ENCODE data around the gene ATN1. TPM values are rescaled to one million over a fixed set of nuclear protein-coding genes. Genes with fewer than 3 reads are reported as not detected.
A peak's percentile ranks its signal among the peaks of the same experiment; 100 is the strongest.

Gene ATN1
- total and polyA plus RNA-seq, 3 donors from 2014 or later = 40.5 to 73.2 (median 63.4) TPM

- peaks cover 35% of the 10 kb centered on the region for H3K4me1 ChIP-seq
- TF ChIP-seq, protein P1, sequence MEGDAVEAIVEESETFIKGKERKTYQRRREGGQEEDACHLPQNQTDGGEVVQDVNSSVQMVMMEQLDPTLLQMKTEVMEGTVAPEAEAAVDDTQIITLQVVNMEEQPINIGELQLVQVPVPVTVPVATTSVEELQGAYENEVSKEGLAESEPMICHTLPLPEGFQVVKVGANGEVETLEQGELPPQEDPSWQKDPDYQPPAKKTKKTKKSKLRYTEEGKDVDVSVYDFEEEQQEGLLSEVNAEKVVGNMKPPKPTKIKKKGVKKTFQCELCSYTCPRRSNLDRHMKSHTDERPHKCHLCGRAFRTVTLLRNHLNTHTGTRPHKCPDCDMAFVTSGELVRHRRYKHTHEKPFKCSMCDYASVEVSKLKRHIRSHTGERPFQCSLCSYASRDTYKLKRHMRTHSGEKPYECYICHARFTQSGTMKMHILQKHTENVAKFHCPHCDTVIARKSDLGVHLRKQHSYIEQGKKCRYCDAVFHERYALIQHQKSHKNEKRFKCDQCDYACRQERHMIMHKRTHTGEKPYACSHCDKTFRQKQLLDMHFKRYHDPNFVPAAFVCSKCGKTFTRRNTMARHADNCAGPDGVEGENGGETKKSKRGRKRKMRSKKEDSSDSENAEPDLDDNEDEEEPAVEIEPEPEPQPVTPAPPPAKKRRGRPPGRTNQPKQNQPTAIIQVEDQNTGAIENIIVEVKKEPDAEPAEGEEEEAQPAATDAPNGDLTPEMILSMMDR (IDR thresholded peaks at IDR 0.05) = no peak
- no peak for TF ChIP-seq POLR2A (IDR thresholded peaks at IDR 0.05)
- WGBS, 2 donors = 0% methylated on average over 13 of the region's 13 CpGs
These were observed 15.6 kb downstream of the ATN1 start for GRCh38 chr12:6943389-6943721.

GRCh38 chr12:6943722-6944380 is 16.1 kb downstream of the ATN1 start, which contains the start of the genes C12orf57 and RNU7-1:
Gene C12orf57, plus strand, starts transcription at chr12:6944022. Its CDS starts 100 bp downstream, at chr12:6944122.
Gene RNU7-1, plus strand, starts transcription at chr12:6943816.
- Histone ChIP-seq H3K27ac (peak within 1 kb of the TSS; percentile 96 to 97), H3K9me3 (no peaks in the 10 kb centered on the region), H3K4me1 (peaks cover 30% of the 10 kb centered on the region), H3K4me3 (peak within 1 kb of the TSS; percentile 72 to 80), H3K27me3 (no peaks in the 10 kb centered on the region), H3K36me3 (ENCODE audit: low read depth, missing control alignments) (no peaks in the 10 kb centered on the region)
- 0 to 1% methylated on average over 31 of the region's 31 CpGs for WGBS, 2 donors
- DNase-seq = peak; percentile 78
- intact Hi-C loops (cut with DNase I; ENCODE audit: low total_unique reads) = loop anchor here (10.0 kb wide), 1 partner anchor 151 kb away; the partner anchor contains the start of gene C1R
- TF ChIP-seq POLR2A (IDR thresholded peaks at IDR 0.05) = peak; percentile 55
- TF ChIP-seq, protein P1 (IDR thresholded peaks at IDR 0.05) = peak in 1 of 3 experiments; percentile 4

More at GRCh38 chr12:6943389-6943721, 15.6 kb downstream of the ATN1 start:
- Histone ChIP-seq H3K4me3 (peak overlapping the region; percentile 72 to 80), H3K9me3 (no peaks in the 10 kb centered on the region), H3K27me3 (no peaks in the 10 kb centered on the region), H3K36me3 (ENCODE audit: low read depth, missing control alignments) (no peaks in the 10 kb centered on the region), H3K27ac (peak overlapping the region; percentile 96 to 97)
- intact Hi-C loops (cut with DNase I; ENCODE audit: low total_unique reads) = loop anchor here (10.0 kb wide), 1 partner anchor 151 kb away; the partner anchor contains the start of gene C1R
- DNase-seq = peak; percentile 97

DNA sequence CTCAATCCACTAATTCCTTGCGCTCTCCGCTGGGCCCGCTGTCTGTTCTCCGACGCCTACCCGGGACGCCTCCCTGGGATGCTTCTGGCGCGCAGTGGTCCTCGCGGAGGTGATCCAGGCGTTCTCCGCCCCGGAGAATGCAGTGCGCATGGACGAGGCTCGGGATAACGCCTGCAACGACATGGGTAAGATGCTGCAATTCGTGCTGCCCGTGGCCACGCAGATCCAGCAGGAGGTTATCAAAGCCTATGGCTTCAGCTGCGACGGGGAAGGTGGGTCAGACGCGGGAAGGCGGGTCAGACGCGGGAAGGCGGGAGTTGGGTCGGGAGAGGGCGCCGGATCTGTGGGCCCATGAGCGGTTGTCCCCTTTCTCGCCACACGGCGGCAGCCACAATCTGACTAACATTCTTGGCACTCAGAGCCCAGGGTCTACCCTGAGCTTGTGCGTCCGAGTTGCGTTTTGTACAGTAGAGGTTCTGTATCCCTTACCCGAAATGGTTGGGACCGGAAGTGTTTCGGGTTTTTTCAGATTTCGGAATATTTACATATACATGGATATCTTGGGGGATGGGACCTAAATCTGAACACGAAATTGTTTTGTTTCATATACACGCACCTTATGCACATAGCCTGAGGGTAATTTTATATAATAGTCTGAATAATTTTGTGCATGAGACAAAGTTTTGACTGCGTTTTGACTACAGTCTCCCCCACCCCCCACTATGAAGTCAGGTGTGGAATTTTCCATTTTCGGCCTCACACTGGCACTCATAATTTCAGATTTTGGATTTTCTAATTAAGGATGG is 16.8 kb downstream of the ATN1 start:
- intact Hi-C loops (cut with DNase I; ENCODE audit: low total_unique reads) = loop anchor here (10.0 kb wide), 1 partner anchor 150 kb away; the partner anchor contains the start of gene C1R
- peak; percentile 95 for DNase-seq
- WGBS, 2 donors = 1 to 3% methylated on average over 33 to 47 of the region's 48 CpGs
- Histone ChIP-seq H3K4me1 (peaks cover 28% of the 10 kb centered on the region), H3K4me3 (peak overlapping the region; percentile 72 to 80), H3K9me3 (no peaks in the 10 kb centered on the region), H3K27me3 (no peaks in the 10 kb centered on the region), H3K27ac (peak overlapping the region; percentile 96 to 97), H3K36me3 (ENCODE audit: low read depth, missing control alignments) (no peaks in the 10 kb centered on the region)
- TF ChIP-seq, protein P1 (IDR thresholded peaks at IDR 0.05) = peak; percentile 78 to 91 (median 91)
- TF ChIP-seq POLR2A (IDR thresholded peaks at IDR 0.05) = no peak

DNA sequence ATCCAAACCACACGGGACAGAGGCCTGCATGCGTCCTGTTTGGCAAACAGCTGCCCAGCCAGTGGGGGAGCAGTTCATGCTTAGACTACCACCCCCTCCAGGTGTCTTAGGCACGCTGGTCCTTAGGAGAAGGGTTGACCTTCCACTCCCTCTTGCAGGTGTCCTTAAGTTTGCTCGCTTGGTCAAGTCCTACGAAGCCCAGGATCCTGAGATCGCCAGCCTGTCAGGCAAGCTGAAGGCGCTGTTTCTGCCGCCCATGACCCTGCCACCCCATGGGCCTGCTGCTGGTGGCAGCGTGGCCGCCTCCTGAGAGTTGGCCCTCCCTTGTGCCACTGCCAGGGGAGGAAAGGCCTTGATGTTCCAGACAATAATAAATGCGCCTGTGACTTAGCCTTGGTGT is 17.9 kb downstream of the ATN1 start:
- TF ChIP-seq, protein P1 (IDR thresholded peaks at IDR 0.05) = no peak
- DNase-seq = no peak
- Histone ChIP-seq H3K4me3 (no peak overlapping the region), H3K9me3 (no peaks in the 10 kb centered on the region), H3K4me1 (peaks cover 28% of the 10 kb centered on the region), H3K27ac (peak overlapping the region; percentile 13 to 40), H3K36me3 (ENCODE audit: low read depth, missing control alignments) (no peaks in the 10 kb centered on the region), H3K27me3 (no peaks in the 10 kb centered on the region)
- intact Hi-C loops (cut with DNase I; ENCODE audit: low total_unique reads) = loop anchor here (10.0 kb wide), 1 partner anchor 149 kb away; the partner anchor contains the start of gene C1R
- WGBS, 2 donors = 52 to 55% methylated on average over 8 to 11 of the region's 11 CpGs
